Upper lobe of left lung (tissue), 4 donors: ENCODE data around the gene TCL1B.
"Not testable (repeated sequence)": the region's sequence is repeated elsewhere in the genome, so short reads cannot be mapped to it uniquely, and the experiment has no call there.

Experiments used
- CTCF ChIP-seq, 6 experiments: fragments of 450-650 bp in 4 of 6; fragments of 200-600 bp in 2 of 6; sonication (generic) in 2 of 6; IDR thresholded peaks; one replicate each; pipeline ENCODE4 v1.5.1; 2016 to 2019; ENCODE audit warnings: antibody characterized with exemption in 6 of 6
- POLR2A ChIP-seq, 4 donors: fragments of 450-650 bp; IDR thresholded peaks; one replicate each; pipeline ENCODE4 v1.5.1; 2016 to 2017; ENCODE audit warnings: antibody characterized with exemption in 4 of 4, mild to moderate bottlenecking in 2 of 4
- POLR2AphosphoS5 ChIP-seq, 2 donors: sonication (generic); formaldehyde crosslinking; IDR thresholded peaks; one replicate each; pipeline ENCODE4 v1.5.1; 2017; ENCODE audit warnings: antibody characterized with exemption in 2 of 2

- TF ChIP-seq CTCF, POLR2A, POLR2AphosphoS5 (IDR thresholded peaks at IDR 0.05): not testable (repeated sequence)
These were observed 43.3 kb downstream of the TCL1B start for GRCh38 chr14:95729402-95730028.
